ENCODE data around the gene MYO7A. TPM values are rescaled to one million over a fixed set of nuclear protein-coding genes. Genes with fewer than 3 reads are reported as not detected.

The MYO7A gene
- total RNA-seq, 1 donor from 2014 or later = 0.16 TPM

DNA sequence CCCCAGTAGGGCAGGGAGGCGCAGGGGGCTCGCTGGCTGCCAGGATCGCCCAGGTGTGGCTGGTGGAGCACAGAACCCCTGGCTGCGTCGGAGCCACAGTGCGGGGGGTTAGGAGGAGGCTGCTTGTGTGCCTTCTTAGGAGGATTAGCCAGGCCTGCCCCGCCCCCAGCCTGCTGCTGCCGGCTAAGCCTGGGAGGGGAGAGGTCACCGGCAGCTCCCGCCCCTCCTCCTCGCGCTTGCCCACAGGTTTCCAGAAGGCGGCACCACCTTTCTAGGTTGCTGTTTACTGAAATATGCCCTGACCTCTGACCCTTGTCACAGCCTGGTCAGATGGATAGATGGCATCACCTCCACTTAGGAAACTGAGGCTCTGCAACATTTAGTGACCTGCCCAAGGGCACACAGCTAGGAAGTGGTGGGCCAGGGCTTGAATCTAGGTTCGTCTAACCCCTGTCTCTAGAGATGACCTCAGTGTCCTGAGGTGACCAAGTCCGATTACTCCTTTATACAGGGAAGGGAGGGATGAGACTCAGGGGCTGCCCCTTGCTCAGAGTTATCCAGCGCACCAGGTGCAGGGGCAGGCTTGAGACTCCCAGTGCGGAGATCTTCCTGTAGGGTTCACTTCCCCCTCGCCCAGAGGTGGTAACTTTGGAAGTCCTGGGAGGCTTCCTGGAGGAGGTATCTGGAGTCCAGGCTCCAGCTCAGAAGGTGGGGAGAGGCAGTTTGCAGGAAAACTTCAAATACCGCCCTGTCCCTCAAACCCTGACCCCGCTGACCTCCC is 44.0 kb downstream of the MYO7A start:
- no peak for DNase-seq (ENCODE audit: low read depth)
- no peak for TF ChIP-seq EZH2 (IDR thresholded peaks at IDR 0.05; ENCODE audit: insufficient read depth, low read length)
- TF ChIP-seq, protein P1, sequence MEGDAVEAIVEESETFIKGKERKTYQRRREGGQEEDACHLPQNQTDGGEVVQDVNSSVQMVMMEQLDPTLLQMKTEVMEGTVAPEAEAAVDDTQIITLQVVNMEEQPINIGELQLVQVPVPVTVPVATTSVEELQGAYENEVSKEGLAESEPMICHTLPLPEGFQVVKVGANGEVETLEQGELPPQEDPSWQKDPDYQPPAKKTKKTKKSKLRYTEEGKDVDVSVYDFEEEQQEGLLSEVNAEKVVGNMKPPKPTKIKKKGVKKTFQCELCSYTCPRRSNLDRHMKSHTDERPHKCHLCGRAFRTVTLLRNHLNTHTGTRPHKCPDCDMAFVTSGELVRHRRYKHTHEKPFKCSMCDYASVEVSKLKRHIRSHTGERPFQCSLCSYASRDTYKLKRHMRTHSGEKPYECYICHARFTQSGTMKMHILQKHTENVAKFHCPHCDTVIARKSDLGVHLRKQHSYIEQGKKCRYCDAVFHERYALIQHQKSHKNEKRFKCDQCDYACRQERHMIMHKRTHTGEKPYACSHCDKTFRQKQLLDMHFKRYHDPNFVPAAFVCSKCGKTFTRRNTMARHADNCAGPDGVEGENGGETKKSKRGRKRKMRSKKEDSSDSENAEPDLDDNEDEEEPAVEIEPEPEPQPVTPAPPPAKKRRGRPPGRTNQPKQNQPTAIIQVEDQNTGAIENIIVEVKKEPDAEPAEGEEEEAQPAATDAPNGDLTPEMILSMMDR (IDR thresholded peaks at IDR 0.05; ENCODE audit: insufficient read depth, low read depth, low read length) = no peak
- no peaks in the 10 kb centered on the region for H4K20me1 ChIP-seq (ENCODE audit: insufficient read depth, low read length)
- no peaks in the 10 kb centered on the region for H3K9me3 ChIP-seq (ENCODE audit: insufficient read depth, low read depth, low read length)
- Mint-ChIP-seq H3K4me1 (ENCODE audit: low read depth, unreplicated experiment) (peaks cover 8% of the 10 kb centered on the region), H3K27me3 (ENCODE audit: low read depth, unreplicated experiment) (peaks cover 21% of the 10 kb centered on the region), H3K9me3 (ENCODE audit: unreplicated experiment) (no peaks in the 10 kb centered on the region), H3K27ac (ENCODE audit: unreplicated experiment) (no peak overlapping the region), H3K36me3 (ENCODE audit: low read depth, unreplicated experiment) (peaks cover 3% of the 10 kb centered on the region), H3K4me3 (ENCODE audit: unreplicated experiment) (no peak overlapping the region)
- no peak overlapping the region for H3K27ac ChIP-seq (ENCODE audit: low read depth, low read length)
- no peak overlapping the region for H3K9ac ChIP-seq (ENCODE audit: low read length)
- H2AFZ ChIP-seq (ENCODE audit: low read depth, low read length) = no peak overlapping the region
- H3K4me3 ChIP-seq (ENCODE audit: insufficient read depth, low read depth, low read length) = no peak overlapping the region
- H3K79me2 ChIP-seq (ENCODE audit: insufficient read depth, low read length) = no peaks in the 10 kb centered on the region
- H3K4me2 ChIP-seq (ENCODE audit: low read length) = no peak overlapping the region
- H3K36me3 ChIP-seq (ENCODE audit: insufficient read depth, low read length) = no peaks in the 10 kb centered on the region
- no peaks in the 10 kb centered on the region for H3K27me3 ChIP-seq (ENCODE audit: insufficient read depth, low read length)
- H3K4me1 ChIP-seq (ENCODE audit: insufficient read depth, low read length) = no peaks in the 10 kb centered on the region
- no peak for FAIRE-seq

DNA sequence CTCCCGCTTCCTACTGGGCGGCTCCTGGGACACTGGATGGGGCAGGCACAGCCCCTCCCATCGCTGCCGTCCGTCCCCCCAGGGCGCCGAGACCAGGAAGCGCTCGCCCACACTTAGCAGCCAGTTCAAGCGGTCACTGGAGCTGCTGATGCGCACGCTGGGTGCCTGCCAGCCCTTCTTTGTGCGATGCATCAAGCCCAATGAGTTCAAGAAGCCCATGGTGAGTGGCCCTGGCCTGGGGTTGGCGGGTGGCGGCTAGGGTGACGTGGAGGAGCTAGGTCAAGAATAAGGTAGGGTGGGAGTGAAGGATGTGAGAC is 44.6 kb downstream of the MYO7A start:
- no peak for TF ChIP-seq EZH2 (IDR thresholded peaks at IDR 0.05; ENCODE audit: insufficient read depth, low read length)
- TF ChIP-seq, protein P1 (IDR thresholded peaks at IDR 0.05; ENCODE audit: insufficient read depth, low read depth, low read length) = no peak
- H3K4me2 ChIP-seq (ENCODE audit: low read length) = no peak overlapping the region
- no peak overlapping the region for H3K9ac ChIP-seq (ENCODE audit: low read length)
- peaks cover 3% of the 10 kb centered on the region for H3K36me3 Mint-ChIP-seq (ENCODE audit: low read depth, unreplicated experiment)
- H3K27me3 Mint-ChIP-seq (ENCODE audit: low read depth, unreplicated experiment) = peaks cover 25% of the 10 kb centered on the region
- H3K9me3 ChIP-seq (ENCODE audit: insufficient read depth, low read depth, low read length) = no peaks in the 10 kb centered on the region
- DNase-seq (ENCODE audit: low read depth) (peak; percentile 12), FAIRE-seq (no peak)
- no peaks in the 10 kb centered on the region for H3K27me3 ChIP-seq (ENCODE audit: insufficient read depth, low read length)
- no peak overlapping the region for H2AFZ ChIP-seq (ENCODE audit: low read depth, low read length)
- H3K4me3 Mint-ChIP-seq (ENCODE audit: unreplicated experiment) = no peak overlapping the region
- no peaks in the 10 kb centered on the region for H4K20me1 ChIP-seq (ENCODE audit: insufficient read depth, low read length)
- no peak overlapping the region for H3K27ac Mint-ChIP-seq (ENCODE audit: unreplicated experiment)
- no peaks in the 10 kb centered on the region for H3K36me3 ChIP-seq (ENCODE audit: insufficient read depth, low read length)
- H3K4me3 ChIP-seq (ENCODE audit: insufficient read depth, low read depth, low read length) = no peak overlapping the region
- H3K27ac ChIP-seq (ENCODE audit: low read depth, low read length) = no peak overlapping the region
- H3K4me1 Mint-ChIP-seq (ENCODE audit: low read depth, unreplicated experiment) = peaks cover 8% of the 10 kb centered on the region
- H3K4me1 ChIP-seq (ENCODE audit: insufficient read depth, low read length) = no peaks in the 10 kb centered on the region
- H3K79me2 ChIP-seq (ENCODE audit: insufficient read depth, low read length) = no peaks in the 10 kb centered on the region
- no peaks in the 10 kb centered on the region for H3K9me3 Mint-ChIP-seq (ENCODE audit: unreplicated experiment)

DNA sequence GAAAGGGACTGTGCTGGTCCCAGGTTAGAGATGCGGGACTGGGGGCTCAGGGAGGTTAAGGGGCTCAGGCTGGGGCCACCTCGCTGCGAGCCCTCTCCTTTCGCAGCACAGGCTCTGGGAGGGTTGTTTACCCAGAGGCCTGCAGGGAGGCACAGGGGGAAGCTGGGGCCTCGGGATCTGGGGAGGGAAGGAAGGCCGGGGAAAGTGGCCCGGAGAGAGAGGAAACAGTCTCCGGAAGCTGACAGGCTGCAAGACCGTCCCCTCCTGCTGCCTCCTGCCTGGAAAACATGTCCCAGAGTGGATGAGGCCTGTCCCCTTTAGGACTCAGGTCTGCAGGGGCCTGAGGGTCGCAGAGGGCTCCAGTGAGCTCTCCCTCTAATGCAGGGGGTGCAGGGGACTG is 45.4 kb downstream of the MYO7A start:
- Histone ChIP-seq H3K36me3 (ENCODE audit: insufficient read depth, low read length) (no peaks in the 10 kb centered on the region), H3K27ac (ENCODE audit: low read depth, low read length) (no peak overlapping the region), H3K4me1 (ENCODE audit: insufficient read depth, low read length) (no peaks in the 10 kb centered on the region), H3K9ac (ENCODE audit: low read length) (no peak overlapping the region), H4K20me1 (ENCODE audit: insufficient read depth, low read length) (no peaks in the 10 kb centered on the region), H3K79me2 (ENCODE audit: insufficient read depth, low read length) (no peaks in the 10 kb centered on the region), H3K9me3 (ENCODE audit: insufficient read depth, low read depth, low read length) (no peaks in the 10 kb centered on the region), H3K4me2 (ENCODE audit: low read length) (no peak overlapping the region), H3K27me3 (ENCODE audit: insufficient read depth, low read length) (no peaks in the 10 kb centered on the region), H2AFZ (ENCODE audit: low read depth, low read length) (no peak overlapping the region), H3K4me3 (ENCODE audit: insufficient read depth, low read depth, low read length) (no peak overlapping the region)
- Mint-ChIP-seq H3K4me1 (ENCODE audit: low read depth, unreplicated experiment) (peaks cover 8% of the 10 kb centered on the region), H3K27ac (ENCODE audit: unreplicated experiment) (no peak overlapping the region), H3K27me3 (ENCODE audit: low read depth, unreplicated experiment) (peaks cover 22% of the 10 kb centered on the region), H3K4me3 (ENCODE audit: unreplicated experiment) (no peak overlapping the region), H3K9me3 (ENCODE audit: unreplicated experiment) (peaks cover 5% of the 10 kb centered on the region), H3K36me3 (ENCODE audit: low read depth, unreplicated experiment) (peaks cover 3% of the 10 kb centered on the region)
- TF ChIP-seq, protein P1 (IDR thresholded peaks at IDR 0.05; ENCODE audit: insufficient read depth, low read depth, low read length) = no peak
- TF ChIP-seq EZH2 (IDR thresholded peaks at IDR 0.05; ENCODE audit: insufficient read depth, low read length) = no peak
- DNase-seq (ENCODE audit: low read depth) (no peak), FAIRE-seq (no peak)
